Breast epithelium (tissue), 4 donors: ENCODE results near the gene FGF11. TPM values are rescaled to one million over a fixed set of nuclear protein-coding genes. Genes with fewer than 3 reads are reported as not detected.
"Not testable (repeated sequence)": the region's sequence is repeated elsewhere in the genome, so short reads cannot be mapped to it uniquely, and the experiment has no call there.

Source experiments
- DNase-seq, 2 donors: peaks; one replicate each; pipeline ENCODE4 v3.0.0-alpha.2; 2019; ENCODE audit warnings: low spot score in 2 of 2
- H3K27ac ChIP-seq, 2 donors: fragments of 200-600 bp; sonication (generic) in 1 of 2; one replicate each; pipeline ENCODE4 v1.5.1; 2016 to 2019; ENCODE audit warnings: mild to moderate bottlenecking in 1 of 2
- H3K27me3 ChIP-seq, 2 donors: fragments of 200-600 bp; sonication (generic) in 1 of 2; one replicate each; pipeline versions ENCODE4 v1.5.1 to v1.6.0; 2017 to 2019; ENCODE audit warnings: control low read depth in 1 of 2, mild to moderate bottlenecking in 1 of 2
- H3K36me3 ChIP-seq: fragments of 200-600 bp; one replicate; pipeline ENCODE4 v1.5.1; 2019
- H3K4me1 ChIP-seq, 2 donors: fragments of 200-600 bp; sonication (generic); one replicate each; pipeline ENCODE4 v1.5.1; 2016 to 2019; ENCODE audit warnings: control low read depth in 1 of 2
- H3K4me3 ChIP-seq, 3 donors: fragments of 200-600 bp; sonication (generic); 1 replicate in 2 of 3; 2 replicates in 1 of 3; pipeline ENCODE4 v1.5.1; 2016 to 2019; ENCODE audit warnings: mild to moderate bottlenecking in 3 of 3, moderate library complexity in 2 of 3
- H3K9me3 ChIP-seq, 2 donors: fragments of 200-600 bp; sonication (generic) in 1 of 2; one replicate each; pipeline ENCODE4 v1.5.1; 2016 to 2019; ENCODE audit warnings: control low read depth in 1 of 2
- CTCF ChIP-seq, 3 donors: fragments of 450-650 bp; IDR thresholded peaks; one replicate each; pipeline ENCODE4 v1.5.1; 2016 to 2017; ENCODE audit warnings: antibody characterized with exemption in 3 of 3, mild to moderate bottlenecking in 3 of 3, moderate library complexity in 3 of 3
- POLR2A ChIP-seq: fragments of 450-650 bp; IDR thresholded peaks from one replicate; pipeline ENCODE4 v1.6.1; 2016; ENCODE audit warnings: antibody characterized with exemption, mild to moderate bottlenecking, moderate library complexity
- POLR2AphosphoS5 ChIP-seq, 3 donors: sonication (generic); formaldehyde crosslinking; IDR thresholded peaks; one replicate each; pipeline ENCODE4 v1.6.1; 2017; ENCODE audit warnings: antibody characterized with exemption in 3 of 3
- intact Hi-C: fragments of 100-400 bp; cut with DNase I; formaldehyde crosslinking; loops from one replicate; pipeline ENCODE4 v1.15.1; 2023; ENCODE audit warnings: low total_unique reads
- total RNA-seq, 3 donors: library from RNA; depleted of rRNA; stranded (reverse); fragments of >200 nt; gene quantifications; one replicate each; pipeline ENCODE4 v1.1.0, GENCODE V29; 2016

FGF11 gene
- total RNA-seq, 3 donors from 2014 or later, result 2.1 to 2.9 (median 2.9) TPM

GRCh38 chr17:7468804-7469389 lies 29.6 kb downstream of the FGF11 start:
- DNase-seq, result no peak
- no peaks in the 10 kb centered on the region for H3K4me1 ChIP-seq
- no peak overlapping the region for H3K4me3 ChIP-seq
- TF ChIP-seq POLR2AphosphoS5 (IDR thresholded peaks at IDR 0.05), result no peak
- TF ChIP-seq CTCF (IDR thresholded peaks at IDR 0.05), result no peak
- no peak for TF ChIP-seq POLR2A
- no peaks in the 10 kb centered on the region for H3K27me3 ChIP-seq
- H3K9me3 ChIP-seq, result no peaks in the 10 kb centered on the region
- no peaks in the 10 kb centered on the region for H3K36me3 ChIP-seq
- peak overlapping the region; percentile 4 to 10 for H3K27ac ChIP-seq
- intact Hi-C loops, result no loop called here

- H3K36me3 ChIP-seq, H3K4me3 ChIP-seq, H3K4me1 ChIP-seq, intact Hi-C loops, DNase-seq, H3K27ac ChIP-seq, H3K27me3 ChIP-seq, H3K9me3 ChIP-seq: not testable (repeated sequence)
Measured at GRCh38 chr17:7469843-7470242, 30.5 kb downstream of the FGF11 start.

GRCh38 chr17:7470457-7470973 lies 31.2 kb downstream of the FGF11 start:
- H3K36me3 ChIP-seq, DNase-seq, H3K9me3 ChIP-seq, H3K4me1 ChIP-seq, H3K27ac ChIP-seq, intact Hi-C loops, H3K27me3 ChIP-seq, H3K4me3 ChIP-seq: not testable (repeated sequence)

GRCh38 chr17:7471729-7472128 lies 32.4 kb downstream of the FGF11 start:
- peaks cover 3 to 12% of the 10 kb centered on the region in 2 donors for H3K4me1 ChIP-seq
- DNase-seq, result no peak
- no peak for TF ChIP-seq POLR2A
- no peak for TF ChIP-seq POLR2AphosphoS5 (IDR thresholded peaks at IDR 0.05)
- no peak for TF ChIP-seq CTCF (IDR thresholded peaks at IDR 0.05)
- H3K27me3 ChIP-seq, result no peaks in the 10 kb centered on the region
- H3K9me3 ChIP-seq, result no peaks in the 10 kb centered on the region
- H3K4me3 ChIP-seq, result no peak overlapping the region
- intact Hi-C loops, result no loop called here
- H3K27ac ChIP-seq, result peak overlapping the region; percentile 1 to 45
- no peaks in the 10 kb centered on the region for H3K36me3 ChIP-seq

GRCh38 chr17:7474767-7475166 lies 35.5 kb downstream of the FGF11 start:
- intact Hi-C loops, DNase-seq, H3K36me3 ChIP-seq, H3K4me3 ChIP-seq, H3K9me3 ChIP-seq, H3K27me3 ChIP-seq: not testable (repeated sequence)
- H3K27ac ChIP-seq, result peak overlapping the region in 1 of 2 donors; percentile 100
- peaks cover 3 to 22% of the 10 kb centered on the region in 2 donors for H3K4me1 ChIP-seq

GRCh38 chr17:7475764-7476422 lies 36.6 kb downstream of the FGF11 start:
- peak in 2 of 3 donors; percentile 17 to 78 for TF ChIP-seq POLR2AphosphoS5 (IDR thresholded peaks at IDR 0.05)
- TF ChIP-seq CTCF (IDR thresholded peaks at IDR 0.05), result no peak
- peak overlapping the region; percentile 100 for H3K27ac ChIP-seq

More at GRCh38 chr17:7475764-7476422, 36.6 kb downstream of the FGF11 start:
- peak overlapping the region in 1 of 3 donors; percentile 100 for H3K4me3 ChIP-seq
- intact Hi-C loops, result no loop called here
- DNase-seq, result no peak
- peaks cover 3 to 22% of the 10 kb centered on the region in 2 donors for H3K4me1 ChIP-seq
- H3K9me3 ChIP-seq, result no peaks in the 10 kb centered on the region
- no peaks in the 10 kb centered on the region for H3K27me3 ChIP-seq
- no peaks in the 10 kb centered on the region for H3K36me3 ChIP-seq
